Measurements from ENCODE around the gene ZNF765.
A peak's percentile ranks its signal among the peaks of the same experiment; 100 is the strongest.
"Not testable (repeated sequence)": the region's sequence is repeated elsewhere in the genome, so short reads cannot be mapped to it uniquely, and the experiment has no call there.

ZNF765 gene

GRCh38 chr19:53466726-53467484 is 72.0 kb downstream of the ZNF765 start:
- H3K36me3 ChIP-seq (ENCODE audit: control insufficient read depth, insufficient read depth, low read length), result no peaks in the 10 kb centered on the region
- no peak overlapping the region for H3K4ac ChIP-seq (ENCODE audit: low read depth, low read length)
- no peak overlapping the region for H2BK15ac ChIP-seq (replicated peaks; ENCODE audit: low read depth)
- H2BK5ac ChIP-seq (ENCODE audit: low read length), result no peak overlapping the region
- H4K8ac ChIP-seq (ENCODE audit: low read depth, low read length), result no peak overlapping the region
- H3K9ac ChIP-seq (ENCODE audit: low read length), result peak overlapping the region; percentile 30
- no peak overlapping the region for H2BK120ac ChIP-seq (ENCODE audit: low read depth, low read length)
- H3K18ac ChIP-seq (ENCODE audit: low read length), result peak overlapping the region; percentile 21
- WGBS (ENCODE audit: extremely low coverage, insufficient coverage, low lambda C conversion rate), result no CpG with 5 or more reads among the region's 31 CpGs
- no peaks in the 10 kb centered on the region for H3K27me3 ChIP-seq (ENCODE audit: insufficient read depth, low read length, poor library complexity)
- H3K4me3 ChIP-seq (ENCODE audit: low read length), result peak overlapping the region; percentile 29
- DNase-seq, result peak; percentile 38
- peaks cover under 1% of the 10 kb centered on the region for H3K79me1 ChIP-seq (ENCODE audit: low read length)
- H3K79me2 ChIP-seq (ENCODE audit: control insufficient read depth, insufficient read depth, low read length), result peaks cover under 1% of the 10 kb centered on the region
- peak overlapping the region; percentile 75 for H3K4me2 ChIP-seq (ENCODE audit: low read length)
- H2AK5ac ChIP-seq (ENCODE audit: low read length), result no peak overlapping the region
- peak overlapping the region; percentile 45 for H3K56ac ChIP-seq (ENCODE audit: low read length)
- no peak overlapping the region for H3K23ac ChIP-seq (ENCODE audit: low read length)
- H3K4me1 ChIP-seq (ENCODE audit: control insufficient read depth, low read depth, low read length), result no peaks in the 10 kb centered on the region
- no peak overlapping the region for H4K5ac ChIP-seq (ENCODE audit: low read length)
- peak overlapping the region; percentile 33 for H3K27ac ChIP-seq (ENCODE audit: low read depth, low read length)

GRCh38 chr19:53467485-53468262 is 72.7 kb downstream of the ZNF765 start, which contains the start of gene ZNF813:
Gene ZNF813, plus strand, starts transcription at chr19:53467733. Its CDS starts 16,090 bp downstream, at chr19:53483823.
- Histone ChIP-seq H3K27me3 (ENCODE audit: insufficient read depth, low read length, poor library complexity) (no peaks in the 10 kb centered on the region), H2BK120ac (ENCODE audit: low read depth, low read length) (peak within 1 kb of the TSS; percentile 95), H3K4me1 (ENCODE audit: control insufficient read depth, low read depth, low read length) (no peaks in the 10 kb centered on the region), H3K4ac (ENCODE audit: low read depth, low read length) (peak within 1 kb of the TSS; percentile 99), H3K23ac (ENCODE audit: low read length) (no peak within 1 kb of the TSS), H3K4me2 (ENCODE audit: low read length) (peak within 1 kb of the TSS; percentile 75), H3K27ac (ENCODE audit: low read depth, low read length) (peak within 1 kb of the TSS; percentile 95), H3K18ac (ENCODE audit: low read length) (peak within 1 kb of the TSS; percentile 87), H2BK15ac (replicated peaks; ENCODE audit: low read depth) (no peak within 1 kb of the TSS), H3K79me1 (ENCODE audit: low read length) (peaks cover 4% of the 10 kb centered on the region), H3K4me3 (ENCODE audit: low read length) (peak within 1 kb of the TSS; percentile 81), H3K56ac (ENCODE audit: low read length) (peak within 1 kb of the TSS; percentile 88), H4K5ac (ENCODE audit: low read length) (no peak within 1 kb of the TSS), H2BK5ac (ENCODE audit: low read length) (peak within 1 kb of the TSS; percentile 63), H2AK5ac (ENCODE audit: low read length) (no peak within 1 kb of the TSS), H3K9ac (ENCODE audit: low read length) (peak within 1 kb of the TSS; percentile 88), H3K36me3 (ENCODE audit: control insufficient read depth, insufficient read depth, low read length) (no peaks in the 10 kb centered on the region), H4K8ac (ENCODE audit: low read depth, low read length) (no peak within 1 kb of the TSS), H3K79me2 (ENCODE audit: control insufficient read depth, insufficient read depth, low read length) (peaks cover 5% of the 10 kb centered on the region)
- peak; percentile 93 for DNase-seq
- no CpG with 5 or more reads among the region's 55 CpGs for WGBS (ENCODE audit: extremely low coverage, insufficient coverage, low lambda C conversion rate)

GRCh38 chr19:53468628-53469027 is 73.7 kb downstream of the ZNF765 start:
- H3K4me1 ChIP-seq (ENCODE audit: control insufficient read depth, low read depth, low read length); H3K23ac ChIP-seq (ENCODE audit: low read length); H2AK5ac ChIP-seq (ENCODE audit: low read length); H3K36me3 ChIP-seq (ENCODE audit: control insufficient read depth, insufficient read depth, low read length); H2BK120ac ChIP-seq (ENCODE audit: low read depth, low read length); H3K79me1 ChIP-seq (ENCODE audit: low read length); H2BK15ac ChIP-seq (replicated peaks; ENCODE audit: low read depth); H3K18ac ChIP-seq (ENCODE audit: low read length); H3K27me3 ChIP-seq (ENCODE audit: insufficient read depth, low read length, poor library complexity); H4K8ac ChIP-seq (ENCODE audit: low read depth, low read length); H2BK5ac ChIP-seq (ENCODE audit: low read length); H3K79me2 ChIP-seq (ENCODE audit: control insufficient read depth, insufficient read depth, low read length); H4K5ac ChIP-seq (ENCODE audit: low read length): not testable (repeated sequence)
- peak overlapping the region; percentile 99 for H3K4ac ChIP-seq (ENCODE audit: low read depth, low read length)
- H3K4me2 ChIP-seq (ENCODE audit: low read length), result peak overlapping the region; percentile 42
- H3K4me3 ChIP-seq (ENCODE audit: low read length), result peak overlapping the region; percentile 34
- H3K27ac ChIP-seq (ENCODE audit: low read depth, low read length), result peak overlapping the region; percentile 95
- peak overlapping the region; percentile 88 for H3K56ac ChIP-seq (ENCODE audit: low read length)
- DNase-seq, result peak; percentile 72
- WGBS (ENCODE audit: extremely low coverage, insufficient coverage, low lambda C conversion rate), result no CpG with 5 or more reads among the region's 8 CpGs
- H3K9ac ChIP-seq (ENCODE audit: low read length), result peak overlapping the region; percentile 88

- Histone ChIP-seq H3K23ac (ENCODE audit: low read length) (no peak overlapping the region), H3K27ac (ENCODE audit: low read depth, low read length) (no peak overlapping the region), H2BK120ac (ENCODE audit: low read depth, low read length) (no peak overlapping the region), H3K56ac (ENCODE audit: low read length) (no peak overlapping the region), H2BK15ac (replicated peaks; ENCODE audit: low read depth) (no peak overlapping the region), H4K8ac (ENCODE audit: low read depth, low read length) (no peak overlapping the region), H3K9ac (ENCODE audit: low read length) (no peak overlapping the region), H3K36me3 (ENCODE audit: control insufficient read depth, insufficient read depth, low read length) (peaks cover 1% of the 10 kb centered on the region), H2AK5ac (ENCODE audit: low read length) (no peak overlapping the region), H3K79me1 (ENCODE audit: low read length) (peaks cover 10% of the 10 kb centered on the region), H3K18ac (ENCODE audit: low read length) (no peak overlapping the region), H3K4me1 (ENCODE audit: control insufficient read depth, low read depth, low read length) (no peaks in the 10 kb centered on the region), H2BK5ac (ENCODE audit: low read length) (no peak overlapping the region), H3K79me2 (ENCODE audit: control insufficient read depth, insufficient read depth, low read length) (peaks cover 6% of the 10 kb centered on the region), H4K5ac (ENCODE audit: low read length) (no peak overlapping the region), H3K4ac (ENCODE audit: low read depth, low read length) (no peak overlapping the region), H3K27me3 (ENCODE audit: insufficient read depth, low read length, poor library complexity) (no peaks in the 10 kb centered on the region), H3K4me2 (ENCODE audit: low read length) (no peak overlapping the region), H3K4me3 (ENCODE audit: low read length) (no peak overlapping the region)
- DNase-seq, result no peak
- WGBS (ENCODE audit: extremely low coverage, insufficient coverage, low lambda C conversion rate), result no CpG with 5 or more reads among the region's 7 CpGs
Measured at GRCh38 chr19:53471916-53472315, 77.0 kb downstream of the ZNF765 start.

GRCh38 chr19:53474832-53475231 is 79.9 kb downstream of the ZNF765 start:
- H3K27ac ChIP-seq (ENCODE audit: low read depth, low read length); H3K4me2 ChIP-seq (ENCODE audit: low read length): not testable (repeated sequence)

More at GRCh38 chr19:53474832-53475231, 79.9 kb downstream of the ZNF765 start:
- WGBS (ENCODE audit: extremely low coverage, insufficient coverage, low lambda C conversion rate), result no CpG with 5 or more reads among the region's 1 CpG
- H3K9ac ChIP-seq (ENCODE audit: low read length); H3K56ac ChIP-seq (ENCODE audit: low read length); H3K23ac ChIP-seq (ENCODE audit: low read length); H3K36me3 ChIP-seq (ENCODE audit: control insufficient read depth, insufficient read depth, low read length); H3K27me3 ChIP-seq (ENCODE audit: insufficient read depth, low read length, poor library complexity); H3K4me1 ChIP-seq (ENCODE audit: control insufficient read depth, low read depth, low read length); H2BK5ac ChIP-seq (ENCODE audit: low read length); H3K18ac ChIP-seq (ENCODE audit: low read length); H3K4me3 ChIP-seq (ENCODE audit: low read length); H4K8ac ChIP-seq (ENCODE audit: low read depth, low read length); H3K4ac ChIP-seq (ENCODE audit: low read depth, low read length); H2BK120ac ChIP-seq (ENCODE audit: low read depth, low read length); H2BK15ac ChIP-seq (replicated peaks; ENCODE audit: low read depth); H3K79me2 ChIP-seq (ENCODE audit: control insufficient read depth, insufficient read depth, low read length); H2AK5ac ChIP-seq (ENCODE audit: low read length); H4K5ac ChIP-seq (ENCODE audit: low read length): not testable (repeated sequence)
- peaks cover 13% of the 10 kb centered on the region for H3K79me1 ChIP-seq (ENCODE audit: low read length)
- peak; percentile 61 for DNase-seq

All from mesendoderm (in vitro differentiated cells).